Measurements from ENCODE around the gene SDSL.

DNA sequence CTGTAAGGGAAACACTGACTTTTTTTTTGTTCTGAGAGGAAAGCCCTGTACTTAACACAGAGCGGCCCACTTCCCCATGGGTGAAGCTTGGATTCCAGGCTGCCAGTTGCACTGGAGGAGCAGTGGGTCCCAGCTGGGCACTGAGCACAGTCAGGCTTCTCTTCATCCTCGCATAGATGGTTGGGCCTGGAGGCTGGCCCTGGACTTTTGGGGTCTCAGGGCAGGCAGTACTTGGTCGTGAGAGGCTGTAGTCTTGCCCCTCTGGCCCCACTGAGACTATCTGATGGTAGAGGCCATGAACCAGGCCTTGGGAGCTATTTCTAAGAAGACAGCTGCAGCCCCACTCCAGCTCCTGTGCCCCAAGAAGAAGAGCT lies 55.6 kb downstream of the SDSL start:
- TF ChIP-seq, protein P1, sequence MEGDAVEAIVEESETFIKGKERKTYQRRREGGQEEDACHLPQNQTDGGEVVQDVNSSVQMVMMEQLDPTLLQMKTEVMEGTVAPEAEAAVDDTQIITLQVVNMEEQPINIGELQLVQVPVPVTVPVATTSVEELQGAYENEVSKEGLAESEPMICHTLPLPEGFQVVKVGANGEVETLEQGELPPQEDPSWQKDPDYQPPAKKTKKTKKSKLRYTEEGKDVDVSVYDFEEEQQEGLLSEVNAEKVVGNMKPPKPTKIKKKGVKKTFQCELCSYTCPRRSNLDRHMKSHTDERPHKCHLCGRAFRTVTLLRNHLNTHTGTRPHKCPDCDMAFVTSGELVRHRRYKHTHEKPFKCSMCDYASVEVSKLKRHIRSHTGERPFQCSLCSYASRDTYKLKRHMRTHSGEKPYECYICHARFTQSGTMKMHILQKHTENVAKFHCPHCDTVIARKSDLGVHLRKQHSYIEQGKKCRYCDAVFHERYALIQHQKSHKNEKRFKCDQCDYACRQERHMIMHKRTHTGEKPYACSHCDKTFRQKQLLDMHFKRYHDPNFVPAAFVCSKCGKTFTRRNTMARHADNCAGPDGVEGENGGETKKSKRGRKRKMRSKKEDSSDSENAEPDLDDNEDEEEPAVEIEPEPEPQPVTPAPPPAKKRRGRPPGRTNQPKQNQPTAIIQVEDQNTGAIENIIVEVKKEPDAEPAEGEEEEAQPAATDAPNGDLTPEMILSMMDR (IDR thresholded peaks at IDR 0.05) = no peak
- no peak for TF ChIP-seq POLR2A (IDR thresholded peaks at IDR 0.05)

All from sigmoid colon (tissue), 3 donors.